Neural progenitor cell (in vitro differentiated cells): ENCODE data around the gene FHL1. TPM values are rescaled to one million over a fixed set of nuclear protein-coding genes. Genes with fewer than 3 reads are reported as not detected.

Experiments
- DNase-seq: peaks from one replicate; pipeline ENCODE4 v3.0.0-alpha.2; 2016; ENCODE audit warnings: low spot score
- H2AFZ ChIP-seq: fragments of 200-600 bp; sonication (generic); replicated peaks from 2 replicates; pipeline ENCODE4 v1.6.1; 2016; ENCODE audit warnings: antibody characterized with exemption
- H3F3A ChIP-seq: fragments of 200-600 bp; sonication (generic); 2 replicates; pipeline ENCODE4 v1.6.1; 2016; ENCODE audit warnings: antibody characterized with exemption, low read depth
- H3K27ac ChIP-seq: fragments of 200-600 bp; sonication (generic); 2 replicates; pipeline ENCODE4 v1.5.1; 2016; ENCODE audit warnings: mild to moderate bottlenecking
- H3K27me3 ChIP-seq: fragments of 200-600 bp; sonication (generic); 2 replicates; pipeline ENCODE4 v1.6.1; 2016; ENCODE audit warnings: mild to moderate bottlenecking, moderate library complexity
- H3K36me3 ChIP-seq: fragments of 200-600 bp; sonication (generic); 2 replicates; pipeline ENCODE4 v1.5.1; 2016
- H3K4me1 ChIP-seq: fragments of 200-600 bp; sonication (generic); 2 replicates; pipeline ENCODE4 v1.6.1; 2016; ENCODE audit warnings: mixed run types
- H3K4me2 ChIP-seq: fragments of 200-600 bp; sonication (generic); 2 replicates; pipeline ENCODE4 v1.6.1; 2016
- H3K4me3 ChIP-seq: fragments of 200-600 bp; sonication (generic); 2 replicates; pipeline ENCODE4 v1.5.1; 2016
- H3K79me2 ChIP-seq: fragments of 200-600 bp; sonication (generic); 2 replicates; pipeline ENCODE4 v1.6.1; 2016; ENCODE audit warnings: low read depth
- H3K9ac ChIP-seq: fragments of 200-600 bp; sonication (generic); 2 replicates; pipeline ENCODE4 v1.6.1; 2016
- H3K9me3 ChIP-seq: fragments of 200-600 bp; sonication (generic); 2 replicates; pipeline ENCODE4 v1.5.1; 2016; ENCODE audit warnings: low read depth
- H4K20me1 ChIP-seq: fragments of 200-600 bp; sonication (generic); 2 replicates; pipeline ENCODE4 v1.6.1; 2016; ENCODE audit warnings: low read depth
- H3K27ac Mint-ChIP-seq: 3 replicates; pipeline ENCODE4 v1.8.0; 2021; ENCODE audit warnings: mixed read lengths
- H3K27me3 Mint-ChIP-seq: 2 replicates; pipeline ENCODE4 v1.8.0; 2022; ENCODE audit warnings: low read depth, mild to moderate bottlenecking, inconsistent platforms, moderate library complexity, mixed read lengths; ENCODE audit not compliant: insufficient read depth
- H3K36me3 Mint-ChIP-seq: 3 replicates; pipeline ENCODE4 v1.8.0; 2021; ENCODE audit warnings: mixed read lengths
- H3K4me1 Mint-ChIP-seq: 3 replicates; pipeline ENCODE4 v1.8.0; 2021; ENCODE audit warnings: mixed read lengths
- H3K4me3 Mint-ChIP-seq: 3 replicates; pipeline ENCODE4 v1.8.0; 2021; ENCODE audit warnings: mild to moderate bottlenecking, moderate library complexity, mixed read lengths
- H3K9me3 Mint-ChIP-seq: 3 replicates; pipeline ENCODE4 v1.8.0; 2020; ENCODE audit warnings: mixed read lengths
- CTCF ChIP-seq: fragments of 200-600 bp; sonication (generic); IDR thresholded peaks from 2 replicates; pipeline ENCODE4 v1.5.1; 2017; ENCODE audit warnings: antibody characterized with exemption, mild to moderate bottlenecking
- EZH2 ChIP-seq: fragments of 200-600 bp; sonication (generic); IDR thresholded peaks from 2 replicates; pipeline ENCODE4 v1.6.1; 2017; ENCODE audit warnings: antibody characterized with exemption, mild to moderate bottlenecking, moderate library complexity
- EZH2phosphoT487 ChIP-seq: fragments of 200-600 bp; sonication (generic); IDR thresholded peaks from 2 replicates; pipeline ENCODE4 v1.6.1; 2017; ENCODE audit warnings: antibody characterized with exemption
- total RNA-seq: library from RNA; depleted of rRNA; stranded (reverse); fragments of >200 nt; gene quantifications from 2 replicates; pipeline ENCODE4 v1.2.3, GENCODE V29; 2015; ENCODE audit warnings: low replicate concordance

The FHL1 gene
- total RNA-seq, 1 donor from 2014 or later: 67.6 TPM

- no peak for TF ChIP-seq EZH2
- TF ChIP-seq EZH2phosphoT487: no peak
- TF ChIP-seq CTCF: no peak
- Mint-ChIP-seq H3K9me3 (no peaks in the 10 kb centered on the region), H3K27ac (no peak overlapping the region), H3K4me1 (peaks cover 8% of the 10 kb centered on the region), H3K36me3 (no peaks in the 10 kb centered on the region), H3K4me3 (no peak overlapping the region), H3K27me3 (no peaks in the 10 kb centered on the region)
- H3K27me3 ChIP-seq: no peaks in the 10 kb centered on the region
- H3K9ac ChIP-seq: no peak overlapping the region
- no peaks in the 10 kb centered on the region for H4K20me1 ChIP-seq
- no peaks in the 10 kb centered on the region for H3K36me3 ChIP-seq
- peaks cover 3% of the 10 kb centered on the region for H3K9me3 ChIP-seq
- no peak overlapping the region for H3K4me3 ChIP-seq
- no peaks in the 10 kb centered on the region for H3F3A ChIP-seq
- H3K27ac ChIP-seq: no peak overlapping the region
- DNase-seq: no peak
- no peak overlapping the region for H3K4me2 ChIP-seq
- H3K4me1 ChIP-seq: peaks cover 4% of the 10 kb centered on the region
- H2AFZ ChIP-seq: no peak overlapping the region
- no peaks in the 10 kb centered on the region for H3K79me2 ChIP-seq
Measured at GRCh38 chrX:136189222-136189621, 41.9 kb downstream of the FHL1 start.

- H3K9me3 Mint-ChIP-seq: no peaks in the 10 kb centered on the region
- Histone ChIP-seq H3K36me3 (no peaks in the 10 kb centered on the region), H3K4me2 (no peak overlapping the region), H3K27me3 (no peaks in the 10 kb centered on the region), H2AFZ (no peak overlapping the region), H4K20me1 (no peaks in the 10 kb centered on the region), H3K4me3 (no peak overlapping the region), H3K27ac (no peak overlapping the region), H3K9me3 (peaks cover 3% of the 10 kb centered on the region), H3K4me1 (peaks cover 1% of the 10 kb centered on the region), H3F3A (no peaks in the 10 kb centered on the region), H3K79me2 (no peaks in the 10 kb centered on the region), H3K9ac (no peak overlapping the region)
- H3K27me3 Mint-ChIP-seq: no peaks in the 10 kb centered on the region
- H3K4me1 Mint-ChIP-seq: peaks cover 6% of the 10 kb centered on the region
- H3K4me3 Mint-ChIP-seq: no peak overlapping the region
- TF ChIP-seq CTCF: no peak
- no peak for TF ChIP-seq EZH2phosphoT487
- no peak for TF ChIP-seq EZH2
- no peak for DNase-seq
- H3K27ac Mint-ChIP-seq: no peak overlapping the region
- no peaks in the 10 kb centered on the region for H3K36me3 Mint-ChIP-seq
Measured at GRCh38 chrX:136190038-136190713, 42.8 kb downstream of the FHL1 start.

- H3K9me3 Mint-ChIP-seq: no peaks in the 10 kb centered on the region
- no peak overlapping the region for H3K27ac ChIP-seq
- H3K4me1 Mint-ChIP-seq: no peaks in the 10 kb centered on the region
Measured at GRCh38 chrX:136191171-136191570, 43.8 kb downstream of the FHL1 start.

More at GRCh38 chrX:136191171-136191570, 43.8 kb downstream of the FHL1 start:
- no peaks in the 10 kb centered on the region for H3K79me2 ChIP-seq
- Mint-ChIP-seq H3K27me3 (no peaks in the 10 kb centered on the region), H3K4me3 (no peak overlapping the region), H3K27ac (no peak overlapping the region), H3K36me3 (no peaks in the 10 kb centered on the region)
- no peak overlapping the region for H2AFZ ChIP-seq
- H3K9ac ChIP-seq: no peak overlapping the region
- no peaks in the 10 kb centered on the region for H3K36me3 ChIP-seq
- H3K4me1 ChIP-seq: no peaks in the 10 kb centered on the region
- H3K27me3 ChIP-seq: no peaks in the 10 kb centered on the region
- no peaks in the 10 kb centered on the region for H3F3A ChIP-seq
- peaks cover 3% of the 10 kb centered on the region for H3K9me3 ChIP-seq
- H3K4me2 ChIP-seq: no peak overlapping the region
- TF ChIP-seq EZH2: no peak
- no peak for TF ChIP-seq CTCF
- H4K20me1 ChIP-seq: no peaks in the 10 kb centered on the region
- DNase-seq: no peak
- H3K4me3 ChIP-seq: no peak overlapping the region
